Stimulated activated CD4-positive, alpha-beta T cell treated with anti-CD3 and anti-CD28 coated beads, Interleukin-4, amount 100 ng/mL, for 48 hours (primary cell): ENCODE results near the gene INS.

ENCODE experiments used
- DNase-seq, 2 donors: peaks; one replicate each; pipeline ENCODE4 v3.0.0-alpha.2; 2020; ENCODE audit warnings: low read depth in 2 of 2

The INS gene

GRCh38 chr11:2144544-2145248 lies 16.3 kb downstream of the INS start:
- DNase-seq: no peak

- no peak for DNase-seq
These were observed 17.0 kb downstream of the INS start for GRCh38 chr11:2143799-2144543.

- no peak for DNase-seq
These were observed 17.6 kb downstream of the INS start for GRCh38 chr11:2143477-2143798.

GRCh38 chr11:2142762-2143202 lies 18.2 kb downstream of the INS start:
- DNase-seq: peak in 1 of 2 donors; percentile 38

- DNase-seq: no peak
These were observed 18.7 kb downstream of the INS start for GRCh38 chr11:2142300-2142759.

GRCh38 chr11:2140411-2141400 lies 20.3 kb downstream of the INS start:
- DNase-seq: no peak

- no peak for DNase-seq
These were observed 21.2 kb downstream of the INS start for GRCh38 chr11:2139621-2140337.

GRCh38 chr11:2139123-2139521 lies 21.9 kb downstream of the INS start, which contains the start of gene IGF2:
Gene IGF2 (minus strand): TSS chr11:2139389. CDS start chr11:2135523, 3,866 bp downstream.
- DNase-seq: no peak

GRCh38 chr11:2138431-2139122 lies 22.4 kb downstream of the INS start:
- no peak for DNase-seq

GRCh38 chr11:2138068-2138430 lies 23.0 kb downstream of the INS start:
- DNase-seq: no peak

GRCh38 chr11:2137202-2138067 lies 23.6 kb downstream of the INS start:
- DNase-seq: no peak

GRCh38 chr11:2136952-2137201 lies 24.1 kb downstream of the INS start:
- no peak for DNase-seq

GRCh38 chr11:2136209-2136951 lies 24.6 kb downstream of the INS start:
- no peak for DNase-seq

GRCh38 chr11:2135648-2136201 lies 25.3 kb downstream of the INS start:
- no peak for DNase-seq

GRCh38 chr11:2135018-2135569 lies 25.9 kb downstream of the INS start:
- no peak for DNase-seq

GRCh38 chr11:2134022-2135010 lies 26.7 kb downstream of the INS start:
- DNase-seq: no peak

- DNase-seq: no peak
These were observed 27.6 kb downstream of the INS start for GRCh38 chr11:2133241-2134021.
